ENCODE measurements around the gene SCAI. TPM values are rescaled to one million over a fixed set of nuclear protein-coding genes. Genes with fewer than 3 reads are reported as not detected.
A peak's percentile ranks its signal among the peaks of the same experiment; 100 is the strongest.

Gene SCAI
- total RNA-seq, 6 experiments from 2014 or later, result 1.8 to 5.5 (median 2.6) TPM

- WGBS (ENCODE audit: insufficient coverage, low coverage, low lambda C conversion rate, missing lambda C conversion rate), result 58% methylated on average over 7 of the region's 7 CpGs
- no peaks in the 10 kb centered on the region for H3K27me3 ChIP-seq
- H3K27ac ChIP-seq, result no peak overlapping the region
- DNase-seq, result no peak
- no peaks in the 10 kb centered on the region for H3K4me1 ChIP-seq
- intact Hi-C loops (cut with DNase I), result no loop called here
- no peaks in the 10 kb centered on the region for H3K9me3 ChIP-seq
- ATAC-seq, result peak; percentile 67 to 90 (median 72)
- TF ChIP-seq POLR2A (IDR thresholded peaks at IDR 0.05) (no peak), CTCF (IDR thresholded peaks at IDR 0.05) (no peak)
- no peaks in the 10 kb centered on the region for H3K36me3 ChIP-seq
- no peak overlapping the region for H3K4me3 ChIP-seq
These were observed 140.0 kb downstream of the SCAI start for GRCh38 chr9:125003332-125003731.

GRCh38 chr9:124983698-124984097 is 159.6 kb downstream of the SCAI start:
- no peaks in the 10 kb centered on the region for H3K27me3 ChIP-seq
- no peak for TF ChIP-seq CTCF (IDR thresholded peaks at IDR 0.05)
- ATAC-seq (no peak), DNase-seq (no peak)
- peaks cover 0 to 4% (median 0%) of the 10 kb centered on the region in 4 donors for H3K4me1 ChIP-seq
- 77% methylated on average over 1 of the region's 1 CpG for WGBS (ENCODE audit: insufficient coverage, low coverage, low lambda C conversion rate, missing lambda C conversion rate)
- H3K36me3 ChIP-seq, result no peaks in the 10 kb centered on the region
- no peak overlapping the region for H3K4me3 ChIP-seq
- intact Hi-C loops (cut with DNase I), result no loop called here
- H3K9me3 ChIP-seq, result no peaks in the 10 kb centered on the region
- no peak overlapping the region for H3K27ac ChIP-seq

DNA sequence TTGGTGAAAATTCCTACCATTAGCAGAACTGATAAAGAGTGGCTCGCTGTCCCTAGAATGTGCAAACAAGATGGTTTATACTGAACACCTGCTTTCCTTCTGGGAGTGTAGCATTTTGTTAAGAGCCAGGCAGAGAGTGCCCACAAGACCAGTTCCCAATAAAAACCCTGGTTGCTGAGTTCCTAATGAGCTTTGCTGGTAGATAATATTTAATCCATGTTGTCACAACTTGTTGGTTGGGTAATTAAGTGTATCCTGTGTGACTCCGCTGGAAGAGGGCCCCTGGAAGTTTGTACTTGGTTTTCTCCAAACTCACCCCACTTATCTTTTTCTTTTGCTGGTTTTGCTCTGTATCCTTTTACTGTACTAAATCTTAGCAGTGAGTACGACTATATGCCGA is 162.9 kb downstream of the SCAI start:
- DNase-seq, result no peak
- 71% methylated on average over 4 of the region's 4 CpGs for WGBS (ENCODE audit: insufficient coverage, low coverage, low lambda C conversion rate, missing lambda C conversion rate)
- peak in 2 of 4 donors; percentile 39 to 41 for ATAC-seq
- Histone ChIP-seq H3K36me3 (no peaks in the 10 kb centered on the region), H3K27me3 (no peaks in the 10 kb centered on the region), H3K4me3 (no peak overlapping the region), H3K9me3 (no peaks in the 10 kb centered on the region), H3K27ac (no peak overlapping the region), H3K4me1 (peaks cover 0 to 4% (median 0%) of the 10 kb centered on the region in 4 donors)
- TF ChIP-seq POLR2A (IDR thresholded peaks at IDR 0.05), result no peak
- TF ChIP-seq CTCF (IDR thresholded peaks at IDR 0.05), result no peak
- intact Hi-C loops (cut with DNase I), result no loop called here

- intact Hi-C loops (cut with DNase I), result no loop called here
- Histone ChIP-seq H3K36me3 (no peaks in the 10 kb centered on the region), H3K4me1 (no peaks in the 10 kb centered on the region), H3K27me3 (no peaks in the 10 kb centered on the region), H3K4me3 (no peak overlapping the region), H3K27ac (no peak overlapping the region), H3K9me3 (no peaks in the 10 kb centered on the region)
- 46% methylated on average over 2 of the region's 2 CpGs for WGBS (ENCODE audit: insufficient coverage, low coverage, low lambda C conversion rate, missing lambda C conversion rate)
- DNase-seq (no peak), ATAC-seq (peak in 1 of 4 donors; percentile 30)
- TF ChIP-seq POLR2A (IDR thresholded peaks at IDR 0.05) (no peak), CTCF (IDR thresholded peaks at IDR 0.05) (no peak)
These were observed 168.2 kb downstream of the SCAI start for GRCh38 chr9:124975131-124975530.

DNA sequence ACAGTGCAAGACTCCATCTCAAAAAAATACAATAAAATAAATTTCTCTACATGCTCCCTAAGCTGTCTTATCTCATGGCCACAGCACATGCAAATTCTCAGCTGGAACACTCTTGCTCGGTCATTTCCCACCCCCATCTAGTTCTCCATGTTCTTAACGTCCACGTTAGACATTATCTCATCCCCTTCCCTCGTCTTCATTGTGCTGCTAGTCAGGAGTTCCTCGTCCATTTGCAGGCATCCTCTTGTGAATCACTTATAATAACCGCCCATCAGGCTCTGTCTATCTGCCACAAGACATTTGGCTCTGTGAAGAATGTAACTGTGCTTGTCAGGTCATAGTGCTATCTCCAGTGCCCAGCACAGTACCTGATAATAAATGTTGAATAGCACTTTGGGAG is 169.5 kb downstream of the SCAI start:
- TF ChIP-seq CTCF (IDR thresholded peaks at IDR 0.05) (no peak), POLR2A (IDR thresholded peaks at IDR 0.05) (no peak)
- WGBS (ENCODE audit: insufficient coverage, low coverage, low lambda C conversion rate, missing lambda C conversion rate), result 84% methylated on average over 5 of the region's 6 CpGs
- DNase-seq, result no peak
- Histone ChIP-seq H3K27me3 (no peaks in the 10 kb centered on the region), H3K27ac (no peak overlapping the region), H3K36me3 (no peaks in the 10 kb centered on the region), H3K4me1 (no peaks in the 10 kb centered on the region), H3K9me3 (no peaks in the 10 kb centered on the region), H3K4me3 (no peak overlapping the region)
- no peak for ATAC-seq
- intact Hi-C loops (cut with DNase I), result no loop called here

All from right lobe of liver (tissue), 6 donors.